Pancreas (tissue), 10 donors: ENCODE measurements around the gene SDC1. TPM values are rescaled to one million over a fixed set of nuclear protein-coding genes. Genes with fewer than 3 reads are reported as not detected.

Source experiments
- ATAC-seq, 4 donors: fragments of 200-7000 bp; cut with Tn5 transposase; one replicate each; pipeline versions ENCODE4 v1.8.0 to v1.9.1; 2020; ENCODE audit warnings: mild to moderate bottlenecking in 4 of 4, moderate library complexity in 4 of 4
- DNase-seq, 6 donors: peaks; one replicate each; pipeline ENCODE4 v3.0.0-alpha.2; 2020
- FAIRE-seq: peaks from 2 replicates; lab custom pipeline; 2012; peaks lifted over from hg19 to GRCh38; lab: Jason Lieb, UNC
- H3K27ac ChIP-seq, 4 donors: fragments of 200-600 bp; sonication (generic); 1 replicate in 3 of 4; 2 replicates in 1 of 4; pipeline versions ENCODE4 v1.5.0 to v1.8.0; 2020
- H3K27me3 ChIP-seq, 4 donors: fragments of 200-600 bp; one replicate each; pipeline ENCODE4 v1.8.0; 2021
- H3K36me3 ChIP-seq, 3 donors: fragments of 200-600 bp; sonication (generic) in 1 of 3; one replicate each; pipeline versions ENCODE4 v1.5.0 to v1.8.0; 2020 to 2021
- H3K4me1 ChIP-seq, 3 donors: fragments of 200-600 bp; one replicate each; pipeline ENCODE4 v1.8.0; 2021
- H3K4me3 ChIP-seq, 4 donors: fragments of 200-600 bp; sonication (generic) in 2 of 4; one replicate each; pipeline versions ENCODE4 v1.5.0 to v1.8.0; 2020 to 2021
- H3K9me3 ChIP-seq, 4 donors: fragments of 200-600 bp; one replicate each; pipeline ENCODE4 v1.8.0; 2021
- WGBS, 2 donors: extraction: QIAGEN DNeasy Blood & Tissue Kit; methylation state at CpG; one replicate each; pipeline ENCODE4 v1.1.7; 2013; 5-methylcytosine and 5-hydroxymethylcytosine counted together
- intact Hi-C, 3 donors: fragments of 100-400 bp; cut with DNase I; formaldehyde crosslinking; loops; one replicate each; pipeline versions ENCODE4 v1.11.1 to v1.14.2; 2022
- polyA plus RNA-seq, 2 donors: library from polyadenylated mRNA; stranded (reverse); fragments of 200-250 nt; gene quantifications; one replicate each; pipeline ENCODE4 v1.2.3, GENCODE V29; 2013
- total RNA-seq, 6 donors: library from RNA; stranded (reverse); fragmentation: NEBNext Ultra II Directional in 4 of 6; extraction: Animal tissue kit (Norgen Biotek cat#: 25700) in 4 of 6; gene quantifications; one replicate each; pipeline versions ENCODE4 v1.2.1 to v1.2.4, GENCODE V29; 2021 to 2023
- TF ChIP-seq, protein P1 (sequence below), 4 donors: fragments of 200-600 bp; sonication (generic) in 3 of 4; IDR thresholded peaks; one replicate each; pipeline versions ENCODE4 v1.5.0 to v1.8.0; 2021; ENCODE audit warnings: antibody characterized with exemption in 4 of 4
- donor health status: healthy with polysubstance abuse.
- donor health status: DM: no; HTN: no; CAD: no; lungs with moderate emphysema.
- donor health status: DM: no; HTN: no; CAD: no.
- donor health status: control.
- donor health status: control.
- donor health status: Bipolar disorder and iron deficiency.
- donor health status: DM: yes; HTN: yes; CAD: no.
- donor health status: DM: no; HTN: no; CAD: no.
- donor health status: DM: no; HTN: no; CAD: no.
- donor health status: DM: yes; HTN: yes; CAD: no.

SDC1 gene
- total and polyA plus RNA-seq, 8 donors: 4.8 to 27.2 (median 19.9) TPM

- FAIRE-seq: no peak
- TF ChIP-seq, protein P1, sequence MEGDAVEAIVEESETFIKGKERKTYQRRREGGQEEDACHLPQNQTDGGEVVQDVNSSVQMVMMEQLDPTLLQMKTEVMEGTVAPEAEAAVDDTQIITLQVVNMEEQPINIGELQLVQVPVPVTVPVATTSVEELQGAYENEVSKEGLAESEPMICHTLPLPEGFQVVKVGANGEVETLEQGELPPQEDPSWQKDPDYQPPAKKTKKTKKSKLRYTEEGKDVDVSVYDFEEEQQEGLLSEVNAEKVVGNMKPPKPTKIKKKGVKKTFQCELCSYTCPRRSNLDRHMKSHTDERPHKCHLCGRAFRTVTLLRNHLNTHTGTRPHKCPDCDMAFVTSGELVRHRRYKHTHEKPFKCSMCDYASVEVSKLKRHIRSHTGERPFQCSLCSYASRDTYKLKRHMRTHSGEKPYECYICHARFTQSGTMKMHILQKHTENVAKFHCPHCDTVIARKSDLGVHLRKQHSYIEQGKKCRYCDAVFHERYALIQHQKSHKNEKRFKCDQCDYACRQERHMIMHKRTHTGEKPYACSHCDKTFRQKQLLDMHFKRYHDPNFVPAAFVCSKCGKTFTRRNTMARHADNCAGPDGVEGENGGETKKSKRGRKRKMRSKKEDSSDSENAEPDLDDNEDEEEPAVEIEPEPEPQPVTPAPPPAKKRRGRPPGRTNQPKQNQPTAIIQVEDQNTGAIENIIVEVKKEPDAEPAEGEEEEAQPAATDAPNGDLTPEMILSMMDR (IDR thresholded peaks at IDR 0.05): no peak
- H3K4me1 ChIP-seq: peaks cover 0 to 7% (median 3%) of the 10 kb centered on the region in 3 donors
- WGBS, 2 donors: 73 to 79% methylated on average over 4 of the region's 4 CpGs
- intact Hi-C loops: no loop called here
- ATAC-seq: no peak
- H3K27me3 ChIP-seq: no peaks in the 10 kb centered on the region
- peak in 1 of 6 donors; percentile 17 for DNase-seq
- peak overlapping the region in 2 of 4 donors; percentile 68 to 70 for H3K27ac ChIP-seq
- H3K9me3 ChIP-seq: no peaks in the 10 kb centered on the region
- H3K4me3 ChIP-seq: no peak overlapping the region
- no peaks in the 10 kb centered on the region for H3K36me3 ChIP-seq
Observed at GRCh38 chr2:20186855-20187187, 38.1 kb downstream of the SDC1 start.

GRCh38 chr2:20186078-20186854 is 38.7 kb downstream of the SDC1 start:
- peaks cover 0 to 3% (median under 1%) of the 10 kb centered on the region in 3 donors for H3K4me1 ChIP-seq
- no peaks in the 10 kb centered on the region for H3K27me3 ChIP-seq
- H3K36me3 ChIP-seq: no peaks in the 10 kb centered on the region
- H3K9me3 ChIP-seq: no peaks in the 10 kb centered on the region
- TF ChIP-seq, protein P1 (IDR thresholded peaks at IDR 0.05): no peak
- intact Hi-C loops: no loop called here
- DNase-seq: peak in 3 of 6 donors; percentile 37 to 48 (median 47)
- peak overlapping the region; percentile 3 to 70 (median 57) for H3K27ac ChIP-seq
- peak; percentile 60 to 75 (median 74) for ATAC-seq
- H3K4me3 ChIP-seq: no peak overlapping the region
- no peak for FAIRE-seq
- WGBS, 2 donors: 66 to 69% methylated on average over 13 of the region's 13 CpGs

- Histone ChIP-seq H3K27ac (peak overlapping the region; percentile 3 to 70 (median 57)), H3K4me3 (no peak overlapping the region), H3K9me3 (no peaks in the 10 kb centered on the region), H3K27me3 (no peaks in the 10 kb centered on the region), H3K4me1 (peaks cover 0 to 3% (median under 1%) of the 10 kb centered on the region in 3 donors), H3K36me3 (no peaks in the 10 kb centered on the region)
- WGBS, 2 donors: 79 to 90% methylated on average over 15 to 18 of the region's 18 CpGs
- FAIRE-seq (no peak), ATAC-seq (peak; percentile 4 to 44 (median 26)), DNase-seq (peak in 2 of 6 donors; percentile 17 to 65)
- TF ChIP-seq, protein P1 (IDR thresholded peaks at IDR 0.05): no peak
- intact Hi-C loops: no loop called here
Observed at GRCh38 chr2:20185176-20186022, 39.5 kb downstream of the SDC1 start.

DNA sequence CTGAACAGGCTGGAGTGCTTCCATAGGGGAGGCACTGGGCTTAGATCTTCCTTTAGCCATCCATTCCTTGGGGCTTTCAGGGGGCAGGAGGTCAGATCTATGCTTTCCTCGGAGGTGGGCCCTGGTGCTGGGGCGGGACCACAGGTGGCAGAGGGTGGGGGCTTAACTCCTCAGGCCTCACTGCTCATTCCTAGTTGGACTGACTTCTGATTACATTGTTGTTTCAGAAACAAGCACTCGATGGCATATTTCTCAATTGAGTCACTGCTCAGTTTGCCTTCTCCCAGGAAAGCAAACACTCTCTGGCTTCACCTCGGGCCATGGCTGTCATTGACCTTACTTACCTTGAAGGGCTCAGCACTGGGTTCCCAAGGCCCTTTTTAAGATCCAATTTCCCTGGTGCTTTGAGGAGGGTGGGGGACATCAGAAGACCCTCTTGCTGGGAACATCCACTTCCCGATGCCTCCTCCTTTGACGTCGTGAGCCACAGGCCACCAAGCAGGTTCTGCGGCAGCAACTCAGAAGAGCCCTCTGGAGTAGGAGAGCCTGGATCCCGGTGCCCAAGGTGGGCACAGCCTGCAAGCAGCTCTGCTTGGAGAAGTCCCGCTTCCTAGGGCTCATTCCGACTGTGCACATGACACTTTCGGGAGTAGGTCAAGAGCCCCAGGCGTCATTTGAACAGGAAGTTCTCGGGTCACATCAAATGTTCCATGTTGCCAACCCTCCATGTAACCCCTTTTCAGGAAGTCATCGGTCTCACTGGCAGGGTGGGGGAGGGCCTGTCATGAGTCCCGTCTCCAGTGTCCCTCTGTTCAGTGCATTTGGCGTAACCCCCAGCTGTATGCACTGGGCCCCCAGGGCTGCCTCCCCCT is 40.6 kb downstream of the SDC1 start:
- H3K27me3 ChIP-seq: no peaks in the 10 kb centered on the region
- ATAC-seq (peak in 2 of 4 donors; percentile 10 to 16), DNase-seq (peak in 1 of 6 donors; percentile 34), FAIRE-seq (no peak)
- no peaks in the 10 kb centered on the region for H3K36me3 ChIP-seq
- no peaks in the 10 kb centered on the region for H3K9me3 ChIP-seq
- intact Hi-C loops: no loop called here
- 74 to 80% methylated on average over 17 of the region's 17 CpGs for WGBS, 2 donors
- H3K27ac ChIP-seq: peak overlapping the region in 3 of 4 donors; percentile 16 to 59 (median 50)
- TF ChIP-seq, protein P1 (IDR thresholded peaks at IDR 0.05): no peak
- H3K4me1 ChIP-seq: peaks cover 3 to 12% (median 9%) of the 10 kb centered on the region in 3 donors
- no peak overlapping the region for H3K4me3 ChIP-seq
